PC-9 (cell line): Measurements from ENCODE around the gene TMEM200C. TPM values are rescaled to one million over a fixed set of nuclear protein-coding genes. Genes with fewer than 3 reads are reported as not detected.

Experiments used
- BruUV-seq: library from RNA; stranded (reverse); fragments of 400-500 nt; replicated peaks from 2 replicates; lab custom pipeline; 2021; lab: Mats Ljungman, UMichigan
- CTCF ChIA-PET: fragments of 300-600 bp; sonication (Branson Sonifier 250); formaldehyde crosslinking; loops from one replicate; lab custom pipeline; 2022; ENCODE audit warnings: antibody characterized with exemption; lab: Charles Lee
- POLR2A ChIA-PET: fragments of 300-600 bp; sonication (Branson Sonifier 250); formaldehyde crosslinking; loops from one replicate; lab custom pipeline; 2022; ENCODE audit warnings: antibody characterized with exemption; ENCODE audit not compliant: unreplicated experiment; lab: Charles Lee
- DNase-seq, 2 experiments: peaks; one replicate each; pipeline versions ENCODE4 v3.0.0 to v3.0.0-alpha.2; 2015 to 2022; ENCODE audit warnings: mixed read lengths in 1 of 2
- H2AFZ ChIP-seq: fragments of 200-600 bp; sonication (generic); 2 replicates; pipeline ENCODE4 v1.8.1; 2017; ENCODE audit warnings: antibody characterized with exemption
- H3F3A ChIP-seq: fragments of 200-600 bp; sonication (generic); 2 replicates; pipeline ENCODE4 v1.8.1; 2017; ENCODE audit warnings: antibody characterized with exemption, mild to moderate bottlenecking, low read depth; ENCODE audit not compliant: insufficient read depth
- H3K27ac ChIP-seq: fragments of 200-600 bp; sonication (generic); 2 replicates; pipeline ENCODE4 v1.6.1; 2016; ENCODE audit warnings: mixed run types
- H3K27me3 ChIP-seq: fragments of 200-600 bp; sonication (generic); 2 replicates; pipeline ENCODE4 v1.6.1; 2016; ENCODE audit warnings: low read depth, mixed run types; ENCODE audit not compliant: insufficient read depth
- H3K36me3 ChIP-seq: fragments of 200-600 bp; sonication (generic); 2 replicates; pipeline ENCODE4 v1.6.1; 2016; ENCODE audit warnings: low read depth, mixed run types
- H3K4me1 ChIP-seq: fragments of 200-600 bp; sonication (generic); replicated peaks from 2 replicates; pipeline ENCODE4 v1.6.1; 2016; ENCODE audit warnings: mixed run types; ENCODE audit not compliant: insufficient read depth
- H3K4me2 ChIP-seq: fragments of 200-600 bp; sonication (generic); 2 replicates; pipeline ENCODE4 v1.6.1; 2017; ENCODE audit warnings: mixed run types
- H3K4me3 ChIP-seq: fragments of 200-600 bp; sonication (generic); 2 replicates; pipeline ENCODE4 v1.6.1; 2016; ENCODE audit warnings: mixed run types
- H3K79me2 ChIP-seq: fragments of 200-600 bp; sonication (generic); 2 replicates; pipeline ENCODE4 v1.6.1; 2017; ENCODE audit warnings: low read depth, mixed run types
- H3K9me2 ChIP-seq: fragments of 200-600 bp; sonication (generic); 2 replicates; pipeline ENCODE4 v1.8.1; 2017; ENCODE audit warnings: mild to moderate bottlenecking; ENCODE audit not compliant: insufficient read depth
- H3K9me3 ChIP-seq: fragments of 200-600 bp; sonication (generic); 2 replicates; pipeline ENCODE4 v1.8.1; 2016; ENCODE audit warnings: low read depth; ENCODE audit not compliant: insufficient read depth
- H4K20me1 ChIP-seq: fragments of 200-600 bp; sonication (generic); 2 replicates; pipeline ENCODE4 v1.8.1; 2017; ENCODE audit not compliant: insufficient read depth
- CTCF ChIP-seq: fragments of 200-600 bp; sonication (generic); conservative IDR thresholded peaks from 2 replicates; pipeline ENCODE4 v1.6.1; 2017; ENCODE audit warnings: mixed run types, antibody characterized with exemption, mild to moderate bottlenecking, moderate library complexity
- EZH2 ChIP-seq: fragments of 200-600 bp; sonication (generic); IDR thresholded peaks from 2 replicates; pipeline ENCODE4 v1.8.0; 2017; ENCODE audit warnings: antibody characterized with exemption, low read depth
- intact Hi-C: fragments of 100-400 bp; cut with micrococcal nuclease; formaldehyde crosslinking; loops from one replicate; pipeline ENCODE4 v1.10.0; 2022; ENCODE audit not compliant: unreplicated experiment
- total RNA-seq: library from RNA; stranded (reverse); gene quantifications from 2 replicates; pipeline ENCODE4 v1.2.3, GENCODE V29; 2021

TMEM200C gene
- total RNA-seq, 1 experiment from 2014 or later, result not detected

GRCh38 chr18:5909125-5909524, 13.8 kb upstream of the TMEM200C start:
- Histone ChIP-seq H2AFZ (no peak overlapping the region), H3K4me1 (no peaks in the 10 kb centered on the region), H4K20me1 (no peaks in the 10 kb centered on the region), H3K9me3 (no peaks in the 10 kb centered on the region), H3K27ac (no peak overlapping the region), H3K27me3 (peaks cover under 1% of the 10 kb centered on the region; the same call in 1 of the 2 replicates), H3F3A (no peaks in the 10 kb centered on the region), H3K79me2 (no peaks in the 10 kb centered on the region), H3K4me3 (no peak overlapping the region), H3K9me2 (no peaks in the 10 kb centered on the region), H3K4me2 (no peak overlapping the region), H3K36me3 (no peaks in the 10 kb centered on the region)
- ChIA-PET CTCF (no interaction called here), POLR2A (no interaction called here)
- BruUV-seq, result no TSS peak
- TF ChIP-seq EZH2 (no peak), CTCF (no peak)
- DNase-seq, result no peak
- intact Hi-C loops, result no loop called here

GRCh38 chr18:5903386-5903785, 8.1 kb upstream of the TMEM200C start:
- TF ChIP-seq CTCF, result no peak
- no peak for TF ChIP-seq EZH2
- H3K27ac ChIP-seq, result no peak overlapping the region
- no TSS peak for BruUV-seq
- no peaks in the 10 kb centered on the region for H3K79me2 ChIP-seq
- no peaks in the 10 kb centered on the region for H3K4me1 ChIP-seq
- no peak overlapping the region for H2AFZ ChIP-seq
- ChIA-PET CTCF (no interaction called here), POLR2A (no interaction called here)
- DNase-seq, result no peak
- no peaks in the 10 kb centered on the region for H4K20me1 ChIP-seq
- no peak overlapping the region for H3K4me2 ChIP-seq
- H3K27me3 ChIP-seq, result no peaks in the 10 kb centered on the region; the same call in 1 of the 2 replicates
- H3K4me3 ChIP-seq, result no peak overlapping the region
- H3F3A ChIP-seq, result no peaks in the 10 kb centered on the region
- no peaks in the 10 kb centered on the region for H3K9me2 ChIP-seq
- no peaks in the 10 kb centered on the region for H3K9me3 ChIP-seq
- intact Hi-C loops, result no loop called here
- H3K36me3 ChIP-seq, result no peaks in the 10 kb centered on the region

GRCh38 chr18:5900262-5900661, 4.9 kb upstream of the TMEM200C start:
- Histone ChIP-seq H3K9me2 (no peaks in the 10 kb centered on the region), H2AFZ (no peak overlapping the region), H3K27ac (no peak overlapping the region), H3K36me3 (no peaks in the 10 kb centered on the region), H3K4me1 (no peaks in the 10 kb centered on the region), H3K9me3 (no peaks in the 10 kb centered on the region), H3F3A (no peaks in the 10 kb centered on the region), H3K4me2 (no peak overlapping the region), H3K4me3 (no peak overlapping the region), H4K20me1 (no peaks in the 10 kb centered on the region), H3K79me2 (no peaks in the 10 kb centered on the region), H3K27me3 (no peaks in the 10 kb centered on the region; the same call in 1 of the 2 replicates)
- TF ChIP-seq EZH2 (no peak), CTCF (no peak)
- ChIA-PET CTCF (no interaction called here), POLR2A (no interaction called here)
- DNase-seq, result peak in 1 of 2 experiments; percentile 42
- intact Hi-C loops, result no loop called here
- no TSS peak for BruUV-seq
